Umbilical cord (tissue), 2 donors: ENCODE results near the gene TMEM218. TPM values are rescaled to one million over a fixed set of nuclear protein-coding genes. Genes with fewer than 3 reads are reported as not detected.

Experiments used
- DNase-seq: peaks from one replicate; pipeline ENCODE4 v3.0.0-alpha.2; 2015; ENCODE audit warnings: low spot score
- total RNA-seq: library from RNA; depleted of rRNA; stranded (reverse); fragments of >200 nt; gene quantifications from one replicate; pipeline ENCODE4 v1.2.3, GENCODE V29; 2014; ENCODE audit warnings: low replicate concordance; ENCODE audit not compliant: insufficient read depth

The TMEM218 gene
- total RNA-seq, 1 donor from 2014 or later, result 48.6 TPM

DNA sequence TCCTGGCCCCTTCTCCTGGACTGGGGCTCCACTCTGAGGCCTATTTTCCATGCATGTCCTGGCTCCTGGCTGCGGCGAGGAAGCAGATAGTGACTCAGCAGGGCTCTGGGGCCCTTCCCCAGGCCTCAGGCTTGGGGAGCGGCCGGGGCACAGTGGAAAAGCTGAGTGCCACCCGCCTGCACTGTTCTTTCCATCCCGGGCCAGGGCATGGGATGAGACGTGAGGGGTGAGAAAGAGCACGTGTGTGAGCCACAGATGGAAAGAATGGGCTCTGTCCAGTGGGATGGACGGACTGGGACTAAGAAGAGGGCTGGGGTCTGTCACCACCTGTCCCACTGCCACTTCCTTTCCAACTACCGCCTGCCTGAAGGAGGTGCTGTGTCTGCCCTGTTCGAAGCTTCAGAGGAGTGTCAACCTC, 35.5 kb downstream of the TMEM218 start:
- DNase-seq, result peak; percentile 61

DNA sequence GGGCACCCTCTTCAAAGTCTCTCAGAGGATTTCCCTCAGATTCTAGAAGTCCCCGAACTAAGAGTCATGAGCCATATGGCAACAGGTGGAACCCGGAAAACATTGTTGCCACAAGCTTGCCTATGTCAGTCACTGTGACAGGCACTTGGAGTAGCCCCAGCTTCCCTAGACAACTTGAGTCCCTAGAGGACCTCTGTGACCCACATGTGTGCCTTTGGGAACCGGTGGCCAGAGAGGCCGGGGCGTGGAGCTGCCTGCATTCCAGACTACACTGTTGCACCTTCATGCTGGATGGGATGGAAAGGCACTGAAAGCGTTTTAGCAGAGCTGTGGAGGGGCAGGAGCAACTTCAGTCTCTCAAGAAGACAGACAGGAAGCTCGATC, 36.2 kb downstream of the TMEM218 start:
- DNase-seq, result no peak

DNA sequence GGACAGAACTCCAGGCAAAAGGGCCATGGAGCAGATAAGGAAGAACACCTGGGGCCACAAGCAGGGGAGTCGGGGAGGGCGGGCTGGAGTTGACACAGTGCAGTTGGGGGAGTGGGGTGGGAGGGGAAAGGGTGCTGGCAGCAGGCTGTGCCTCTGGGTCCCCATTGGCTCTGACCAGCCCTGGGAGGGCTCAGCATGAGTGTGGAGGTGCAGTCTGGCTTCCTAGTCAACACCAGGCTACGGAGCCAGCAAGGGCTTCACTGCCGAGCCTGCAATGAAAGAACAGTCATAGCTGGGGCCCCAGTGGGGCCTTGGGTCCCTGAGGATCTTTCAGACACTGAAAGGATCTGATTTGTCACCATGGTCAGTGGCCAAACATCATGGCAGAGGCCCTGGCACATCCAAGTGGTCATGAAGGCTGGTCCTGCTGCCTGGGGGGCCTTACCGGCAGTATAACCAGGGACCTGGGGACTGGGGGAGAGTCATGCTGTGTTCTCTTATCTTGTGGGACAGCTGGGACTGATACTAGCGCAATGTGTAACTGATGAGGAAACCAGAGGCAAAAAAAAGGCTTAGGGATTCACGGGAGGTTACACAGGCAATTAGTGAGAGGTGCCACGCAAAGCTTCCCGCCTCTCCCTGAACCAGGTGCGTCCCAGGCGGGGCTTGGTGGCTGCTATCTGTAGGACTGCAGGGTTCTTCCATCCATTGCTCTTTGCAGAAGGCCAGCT, 36.8 kb downstream of the TMEM218 start:
- no peak for DNase-seq

DNA sequence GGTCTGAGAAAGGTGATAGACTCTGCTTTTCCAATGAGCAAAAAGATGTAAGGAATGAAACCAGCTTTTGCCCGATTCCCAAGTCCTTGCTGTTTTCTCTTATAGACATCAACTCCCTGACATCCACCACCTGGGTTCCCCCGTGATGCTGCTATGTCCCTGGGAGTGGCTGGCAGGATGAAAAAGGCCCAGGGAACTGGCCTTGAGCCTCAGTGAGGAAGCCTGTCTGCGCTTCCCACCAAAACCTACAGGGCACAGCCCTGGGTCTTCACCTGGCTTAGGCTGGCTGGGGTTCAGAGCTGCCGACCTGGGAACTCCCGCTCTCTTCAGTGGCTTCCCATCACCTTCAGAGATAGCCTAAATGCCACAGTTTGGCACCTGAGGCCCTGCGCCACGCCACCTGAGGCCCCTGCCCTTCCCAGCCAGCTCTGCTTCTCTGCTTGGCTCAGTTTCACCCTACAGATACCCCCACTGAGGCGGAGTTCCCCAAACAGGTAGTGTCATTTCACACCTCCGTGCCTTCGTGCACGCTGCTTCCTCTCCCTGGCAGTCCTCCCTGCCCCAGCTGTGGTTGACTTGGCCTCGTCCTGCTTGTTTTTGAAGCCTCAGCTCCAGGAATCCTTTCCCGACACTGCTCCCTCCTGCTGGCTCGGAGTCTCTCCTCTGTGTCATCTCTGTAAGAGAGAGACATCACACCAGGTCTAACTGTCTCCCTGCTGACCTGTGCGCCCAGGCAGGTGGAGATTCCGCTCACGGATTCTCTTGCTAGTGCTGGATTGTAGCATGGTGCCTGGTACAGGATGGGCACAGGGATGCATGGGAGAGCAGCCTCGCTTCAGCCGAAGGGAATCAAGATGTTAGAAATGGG, 37.6 kb downstream of the TMEM218 start:
- DNase-seq, result no peak

- DNase-seq, result no peak
These were observed 38.4 kb downstream of the TMEM218 start for GRCh38 chr11:125072961-125073590.

- DNase-seq, result peak; percentile 37
These were observed 39.0 kb downstream of the TMEM218 start for GRCh38 chr11:125072218-125072960.

DNA sequence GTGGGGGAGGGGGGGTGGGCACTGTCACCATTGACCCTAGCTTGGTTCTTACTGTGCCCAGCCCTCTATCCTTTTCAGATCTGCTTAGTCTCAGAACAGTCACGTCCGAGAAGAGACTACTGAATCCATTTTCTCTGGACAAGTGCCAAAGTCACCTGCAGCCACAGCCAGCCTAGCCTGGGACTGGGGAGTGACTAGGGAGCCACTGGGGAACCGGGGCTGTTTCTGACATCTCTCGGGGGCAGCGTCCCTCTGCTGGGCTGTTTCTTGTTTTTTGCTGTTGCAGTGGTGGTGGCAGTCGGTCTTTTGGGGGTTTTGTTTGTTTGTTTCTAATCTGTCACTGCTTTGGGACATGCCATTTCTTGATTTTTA, 39.6 kb downstream of the TMEM218 start:
- DNase-seq, result no peak

GRCh38 chr11:125071435-125071834, 40.0 kb downstream of the TMEM218 start:
- DNase-seq, result no peak

GRCh38 chr11:125070699-125071254, 40.6 kb downstream of the TMEM218 start:
- DNase-seq, result peak; percentile 71

- no peak for DNase-seq
These were observed 41.6 kb downstream of the TMEM218 start for GRCh38 chr11:125069796-125070195.

DNA sequence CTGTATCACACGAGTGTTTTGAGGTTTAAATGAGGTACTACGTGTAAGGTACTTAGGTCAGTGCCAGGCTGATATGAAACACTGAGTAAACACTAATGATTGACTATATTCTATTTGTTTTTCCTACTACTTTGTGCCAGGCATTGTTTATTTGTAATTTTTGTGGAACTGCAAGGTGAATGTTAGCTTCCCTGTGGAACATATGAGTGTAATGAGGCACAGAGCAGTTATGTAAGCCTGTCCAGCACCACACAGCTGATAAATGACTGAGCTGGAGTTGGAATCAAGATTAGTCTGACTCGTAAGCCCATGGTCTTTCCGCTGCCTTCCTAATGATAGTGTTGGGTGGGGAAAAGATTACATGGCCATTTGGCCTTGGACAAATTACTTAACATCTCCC, 42.4 kb downstream of the TMEM218 start:
- no peak for DNase-seq

DNA sequence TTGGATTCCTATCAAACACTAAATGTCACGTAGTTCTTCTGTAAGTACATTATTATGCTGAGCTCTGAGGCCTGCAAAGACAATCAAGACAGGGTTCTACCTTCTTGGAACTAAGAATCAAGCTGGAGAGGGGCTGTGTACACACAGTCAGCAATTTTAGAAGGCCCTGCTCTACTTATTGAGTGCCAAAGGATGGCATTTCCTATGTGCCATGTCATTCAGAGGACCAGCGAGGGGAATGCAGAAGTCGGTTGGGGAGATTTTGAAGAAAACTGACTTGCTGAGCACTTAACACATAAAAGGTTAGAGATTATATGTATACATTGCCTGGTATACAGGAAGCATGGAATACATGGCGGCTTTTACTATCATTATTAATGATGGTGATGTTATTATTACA, 43.1 kb downstream of the TMEM218 start:
- no peak for DNase-seq

DNA sequence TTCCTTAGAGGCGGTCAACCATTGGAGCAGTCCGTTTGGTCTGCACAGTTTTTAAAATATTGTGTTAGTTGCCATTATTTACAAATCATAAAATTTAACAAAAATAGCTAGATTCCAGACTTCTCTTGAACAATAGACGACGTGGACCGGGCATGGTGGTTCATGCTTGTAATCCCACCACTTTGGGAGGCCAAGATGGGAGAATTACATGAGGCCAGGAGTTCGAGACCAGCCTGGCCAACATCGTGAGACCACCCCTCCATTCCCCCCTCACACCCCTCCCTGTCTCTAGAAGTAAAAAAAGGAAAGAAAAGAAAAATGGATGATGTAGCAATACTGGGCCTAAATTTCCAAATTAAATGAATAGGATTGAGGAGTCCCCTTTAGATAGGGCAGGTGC, 47.4 kb downstream of the TMEM218 start:
- no peak for DNase-seq

- no peak for DNase-seq
These were observed 47.9 kb downstream of the TMEM218 start for GRCh38 chr11:125063429-125064043.

- peak; percentile 54 for DNase-seq
These were observed 48.4 kb downstream of the TMEM218 start, which contains the start of gene SLC37A2 for GRCh38 chr11:125062931-125063428. SLC37A2 (plus strand) TSS chr11:125063305; CDS start chr11:125063368, 63 bp downstream.

GRCh38 chr11:125062218-125062930, 49.1 kb downstream of the TMEM218 start:
- no peak for DNase-seq

GRCh38 chr11:125061281-125061680, 50.1 kb downstream of the TMEM218 start:
- DNase-seq, result no peak

- DNase-seq, result no peak
These were observed 53.8 kb downstream of the TMEM218 start for GRCh38 chr11:125057693-125058016.

DNA sequence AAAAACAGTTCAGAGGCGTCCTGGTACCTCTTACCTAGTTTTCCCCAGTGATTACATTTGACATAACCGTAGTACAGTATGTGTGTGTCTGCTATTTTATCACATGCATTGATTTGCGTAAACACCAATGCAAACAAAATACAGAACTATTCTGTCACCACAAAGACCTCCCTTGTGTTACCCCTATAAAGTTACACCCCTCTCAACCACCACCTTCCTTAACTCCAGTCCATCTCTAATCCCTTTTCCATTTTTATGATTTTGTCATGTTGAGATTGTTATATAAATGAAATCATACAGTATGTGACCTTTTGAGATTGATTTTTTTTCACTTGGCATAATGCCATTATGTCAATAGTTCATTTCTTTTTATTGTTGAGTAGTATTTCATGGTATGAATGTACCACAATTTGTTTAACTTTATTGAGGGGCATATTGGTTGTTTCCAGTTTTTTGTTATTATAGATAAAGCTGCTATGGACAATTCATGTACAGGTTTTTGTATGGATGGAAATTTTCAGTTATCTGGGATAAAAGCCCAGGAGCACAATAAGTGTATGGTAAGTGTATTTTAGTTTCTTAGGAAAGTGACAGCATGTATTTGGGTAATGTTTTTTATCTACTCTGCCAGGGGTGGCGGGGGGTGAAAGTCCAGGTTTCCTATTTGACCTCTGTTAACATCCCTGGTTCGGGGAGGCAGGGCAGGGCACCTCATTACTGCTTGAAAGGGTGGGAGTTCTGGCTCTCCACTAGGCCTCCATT, 54.3 kb downstream of the TMEM218 start:
- DNase-seq, result no peak
